Measurements from ENCODE around the gene AGK.

DNA sequence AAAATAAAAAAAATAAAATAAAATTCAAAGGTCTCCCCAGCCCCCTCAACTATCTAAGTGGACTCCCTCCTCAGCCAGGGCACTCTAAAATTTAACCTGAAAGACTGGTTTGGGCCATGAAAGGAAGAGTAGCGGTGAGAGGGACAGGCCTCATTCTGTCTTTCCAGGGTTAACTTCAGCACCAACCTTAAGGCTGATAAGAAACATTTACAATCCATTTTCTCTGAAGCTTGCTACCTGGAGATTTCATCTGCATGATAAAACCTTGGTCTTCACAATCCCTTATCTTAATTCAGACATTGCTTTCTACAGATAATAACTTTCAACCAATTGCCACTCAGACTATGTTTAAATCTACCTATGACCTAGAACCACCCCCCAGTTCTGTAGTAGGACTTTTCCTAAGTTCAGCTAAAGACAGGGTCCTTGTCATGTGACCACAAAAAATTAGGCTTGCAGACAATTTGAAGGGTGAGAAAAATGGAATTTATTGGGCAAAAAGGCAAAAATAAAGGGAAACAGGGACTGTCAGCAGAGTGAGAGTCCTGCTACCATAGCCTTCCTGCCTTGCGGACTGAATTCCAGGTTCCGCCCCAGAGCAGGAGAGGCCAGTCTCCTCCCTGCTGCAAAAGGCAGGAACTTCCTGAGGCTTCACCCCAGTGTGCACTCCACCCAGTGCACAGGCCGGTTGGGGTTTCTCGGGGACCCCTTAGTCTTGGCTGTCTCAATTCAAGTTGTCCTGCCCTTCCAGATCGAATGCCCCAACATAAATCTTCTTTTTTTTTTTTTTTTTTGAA is 26.0 kb downstream of the AGK start:
- TF ChIP-seq, protein P1, sequence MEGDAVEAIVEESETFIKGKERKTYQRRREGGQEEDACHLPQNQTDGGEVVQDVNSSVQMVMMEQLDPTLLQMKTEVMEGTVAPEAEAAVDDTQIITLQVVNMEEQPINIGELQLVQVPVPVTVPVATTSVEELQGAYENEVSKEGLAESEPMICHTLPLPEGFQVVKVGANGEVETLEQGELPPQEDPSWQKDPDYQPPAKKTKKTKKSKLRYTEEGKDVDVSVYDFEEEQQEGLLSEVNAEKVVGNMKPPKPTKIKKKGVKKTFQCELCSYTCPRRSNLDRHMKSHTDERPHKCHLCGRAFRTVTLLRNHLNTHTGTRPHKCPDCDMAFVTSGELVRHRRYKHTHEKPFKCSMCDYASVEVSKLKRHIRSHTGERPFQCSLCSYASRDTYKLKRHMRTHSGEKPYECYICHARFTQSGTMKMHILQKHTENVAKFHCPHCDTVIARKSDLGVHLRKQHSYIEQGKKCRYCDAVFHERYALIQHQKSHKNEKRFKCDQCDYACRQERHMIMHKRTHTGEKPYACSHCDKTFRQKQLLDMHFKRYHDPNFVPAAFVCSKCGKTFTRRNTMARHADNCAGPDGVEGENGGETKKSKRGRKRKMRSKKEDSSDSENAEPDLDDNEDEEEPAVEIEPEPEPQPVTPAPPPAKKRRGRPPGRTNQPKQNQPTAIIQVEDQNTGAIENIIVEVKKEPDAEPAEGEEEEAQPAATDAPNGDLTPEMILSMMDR (IDR thresholded peaks at IDR 0.05; ENCODE audit: insufficient read depth, low read depth, low read length): no peak
- no peak for TF ChIP-seq EZH2 (IDR thresholded peaks at IDR 0.05; ENCODE audit: insufficient read depth, low read length)
